PC-3 (cell line): ENCODE measurements around the gene PEX6. TPM values are rescaled to one million over a fixed set of nuclear protein-coding genes. Genes with fewer than 3 reads are reported as not detected.

Source experiments
- ATAC-seq: fragments of 200-7000 bp; cut with Tn5 transposase; 2 replicates; pipeline ENCODE4 v1.9.1; 2020; ENCODE audit warnings: mild to moderate bottlenecking, moderate library complexity
- BruUV-seq: library from RNA; stranded (reverse); fragments of 400-500 nt; replicated peaks from 2 replicates; lab custom pipeline; 2021; lab: Mats Ljungman, UMichigan
- CTCF ChIA-PET: fragments of 300-600 bp; sonication (Branson Sonifier 250); formaldehyde crosslinking; loops from one replicate; lab custom pipeline; 2022; ENCODE audit warnings: antibody characterized with exemption; lab: Charles Lee
- POLR2A ChIA-PET: fragments of 300-600 bp; sonication (Branson Sonifier 250); formaldehyde crosslinking; loops from one replicate; lab custom pipeline; 2022; ENCODE audit warnings: antibody characterized with exemption; ENCODE audit not compliant: unreplicated experiment; lab: Charles Lee
- DNase-seq: peaks from one replicate; pipeline ENCODE4 v3.0.0-alpha.2; 2015
- H2AFZ ChIP-seq: fragments of 300-600 bp; sonication (generic); 2 replicates; pipeline ENCODE4 v1.6.0; 2016; ENCODE audit warnings: antibody characterized with exemption, low read length
- H3F3A ChIP-seq: fragments of 300-600 bp; sonication (generic); one replicate; pipeline ENCODE4 v1.6.0; 2017; ENCODE audit warnings: antibody characterized with exemption, low read length, control low read depth, mild to moderate bottlenecking; ENCODE audit not compliant: unreplicated experiment
- H3K27ac ChIP-seq: fragments of 300-600 bp; sonication (generic); 2 replicates; pipeline ENCODE4 v1.5.1; 2016; ENCODE audit warnings: mild to moderate bottlenecking, low read length
- H3K27me3 ChIP-seq: fragments of 300-600 bp; sonication (generic); 2 replicates; pipeline ENCODE4 v1.6.1; 2016; ENCODE audit warnings: low read length, mixed read lengths
- H3K36me3 ChIP-seq: fragments of 300-600 bp; sonication (generic); 2 replicates; pipeline ENCODE4 v1.6.1; 2016; ENCODE audit warnings: low read depth, mixed run types, low read length, mixed read lengths
- H3K4me1 ChIP-seq: fragments of 300-600 bp; sonication (generic); 2 replicates; pipeline ENCODE4 v1.5.1; 2016; ENCODE audit warnings: low read length; ENCODE audit not compliant: insufficient read depth
- H3K4me2 ChIP-seq: fragments of 300-600 bp; sonication (generic); 2 replicates; pipeline ENCODE4 v1.6.0; 2016; ENCODE audit warnings: low read length
- H3K4me3 ChIP-seq: fragments of 300-600 bp; sonication (generic); 2 replicates; pipeline ENCODE4 v1.5.1; 2016; ENCODE audit warnings: mild to moderate bottlenecking, low read length, mixed read lengths
- H3K79me2 ChIP-seq: fragments of 300-600 bp; sonication (generic); 2 replicates; pipeline ENCODE4 v1.6.1; 2017; ENCODE audit warnings: low read length, mixed read lengths
- H3K9ac ChIP-seq: fragments of 300-600 bp; sonication (generic); 2 replicates; pipeline ENCODE4 v1.6.0; 2016; ENCODE audit warnings: mild to moderate bottlenecking, low read length
- H3K9me2 ChIP-seq: fragments of 300-600 bp; sonication (generic); replicated peaks from 2 replicates; pipeline ENCODE4 v1.6.1; 2016; ENCODE audit warnings: mixed run types, low read length, mixed read lengths
- H3K9me3 ChIP-seq: fragments of 300-600 bp; sonication (generic); 2 replicates; pipeline ENCODE4 v1.6.1; 2016; ENCODE audit warnings: low read length, mixed read lengths
- H4K20me1 ChIP-seq: fragments of 300-600 bp; sonication (generic); 2 replicates; pipeline ENCODE4 v1.6.1; 2016; ENCODE audit warnings: low read length, mixed read lengths
- EZH2 ChIP-seq: fragments of 300-600 bp; sonication (generic); IDR thresholded peaks from one replicate; pipeline ENCODE4 v1.6.1; 2017; ENCODE audit warnings: antibody characterized with exemption, mild to moderate bottlenecking, low read length; ENCODE audit not compliant: unreplicated experiment
- EZH2phosphoT487 ChIP-seq: fragments of 300-600 bp; sonication (generic); IDR thresholded peaks from 2 replicates; pipeline ENCODE4 v1.6.1; 2018; ENCODE audit warnings: mild to moderate bottlenecking, antibody characterized with exemption, low read length, borderline replicate concordance
- intact Hi-C: fragments of 100-400 bp; cut with micrococcal nuclease; formaldehyde crosslinking; loops from 2 replicates; pipeline ENCODE4 v1.9.0; 2023
- total RNA-seq: library from RNA; depleted of rRNA; stranded (reverse); fragments of >200 nt; gene quantifications from 2 replicates; pipeline ENCODE4 v1.2.3, GENCODE V29; 2014
- TF ChIP-seq, protein P1 (sequence below): fragments of 300-600 bp; sonication (generic); conservative IDR thresholded peaks from 2 replicates; pipeline ENCODE4 v1.5.1; 2017; ENCODE audit warnings: antibody characterized with exemption, low read depth, mild to moderate bottlenecking, low read length

The PEX6 gene
- total RNA-seq, 1 experiment from 2014 or later: 35.9 TPM

GRCh38 chr6:42938987-42939809, 39.8 kb downstream of the PEX6 start:
- H3K4me1 ChIP-seq: no peaks in the 10 kb centered on the region; the same call in 1 of the 2 replicates
- no peaks in the 10 kb centered on the region for H3K27me3 ChIP-seq
- H3K9ac ChIP-seq: no peak overlapping the region
- H3F3A ChIP-seq: no peaks in the 10 kb centered on the region
- H3K27ac ChIP-seq: no peak overlapping the region
- no peaks in the 10 kb centered on the region for H3K9me3 ChIP-seq
- no TSS peak for BruUV-seq
- H3K9me2 ChIP-seq: no peaks in the 10 kb centered on the region
- no peak overlapping the region for H2AFZ ChIP-seq
- intact Hi-C loops: no loop called here
- ChIA-PET CTCF (no interaction called here), POLR2A (no interaction called here)
- H4K20me1 ChIP-seq: no peaks in the 10 kb centered on the region
- ATAC-seq: no peak
- H3K36me3 ChIP-seq: peaks cover 21% of the 10 kb centered on the region; the same call in 1 of the 2 replicates
- H3K79me2 ChIP-seq: peaks cover 4% of the 10 kb centered on the region; the same call in 1 of the 2 replicates
- H3K4me2 ChIP-seq: no peak overlapping the region
- TF ChIP-seq EZH2phosphoT487: no peak
- TF ChIP-seq, protein P1, sequence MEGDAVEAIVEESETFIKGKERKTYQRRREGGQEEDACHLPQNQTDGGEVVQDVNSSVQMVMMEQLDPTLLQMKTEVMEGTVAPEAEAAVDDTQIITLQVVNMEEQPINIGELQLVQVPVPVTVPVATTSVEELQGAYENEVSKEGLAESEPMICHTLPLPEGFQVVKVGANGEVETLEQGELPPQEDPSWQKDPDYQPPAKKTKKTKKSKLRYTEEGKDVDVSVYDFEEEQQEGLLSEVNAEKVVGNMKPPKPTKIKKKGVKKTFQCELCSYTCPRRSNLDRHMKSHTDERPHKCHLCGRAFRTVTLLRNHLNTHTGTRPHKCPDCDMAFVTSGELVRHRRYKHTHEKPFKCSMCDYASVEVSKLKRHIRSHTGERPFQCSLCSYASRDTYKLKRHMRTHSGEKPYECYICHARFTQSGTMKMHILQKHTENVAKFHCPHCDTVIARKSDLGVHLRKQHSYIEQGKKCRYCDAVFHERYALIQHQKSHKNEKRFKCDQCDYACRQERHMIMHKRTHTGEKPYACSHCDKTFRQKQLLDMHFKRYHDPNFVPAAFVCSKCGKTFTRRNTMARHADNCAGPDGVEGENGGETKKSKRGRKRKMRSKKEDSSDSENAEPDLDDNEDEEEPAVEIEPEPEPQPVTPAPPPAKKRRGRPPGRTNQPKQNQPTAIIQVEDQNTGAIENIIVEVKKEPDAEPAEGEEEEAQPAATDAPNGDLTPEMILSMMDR: no peak
- TF ChIP-seq EZH2: no peak
- no peak overlapping the region for H3K4me3 ChIP-seq
- DNase-seq: no peak

- no peak for ATAC-seq
Measured at GRCh38 chr6:42938428-42938796, 40.6 kb downstream of the PEX6 start.

More at GRCh38 chr6:42938428-42938796, 40.6 kb downstream of the PEX6 start:
- Histone ChIP-seq H3K27ac (no peak overlapping the region), H2AFZ (no peak overlapping the region), H3K79me2 (peaks cover 8% of the 10 kb centered on the region; the same call in 1 of the 2 replicates), H3F3A (no peaks in the 10 kb centered on the region), H3K4me1 (no peaks in the 10 kb centered on the region; the same call in 1 of the 2 replicates), H3K4me3 (no peak overlapping the region), H3K9me3 (no peaks in the 10 kb centered on the region), H4K20me1 (no peaks in the 10 kb centered on the region), H3K36me3 (peaks cover 21% of the 10 kb centered on the region; the same call in 1 of the 2 replicates), H3K9ac (no peak overlapping the region), H3K9me2 (no peaks in the 10 kb centered on the region), H3K27me3 (no peaks in the 10 kb centered on the region), H3K4me2 (no peak overlapping the region)
- TF ChIP-seq, protein P1: no peak
- TF ChIP-seq EZH2 (no peak), EZH2phosphoT487 (no peak)
- DNase-seq: no peak
- BruUV-seq: no TSS peak
- ChIA-PET CTCF (no interaction called here), POLR2A (no interaction called here)
- intact Hi-C loops: no loop called here
